ENCODE measurements around the gene MAP3K1.

The MAP3K1 gene

GRCh38 chr5:56850423-56850822, 35.1 kb downstream of the MAP3K1 start:
- no peak for DNase-seq

GRCh38 chr5:56851258-56851941, 36.1 kb downstream of the MAP3K1 start:
- no peak for DNase-seq

GRCh38 chr5:56852228-56853000, 37.1 kb downstream of the MAP3K1 start:
- DNase-seq = no peak

GRCh38 chr5:56853698-56854097, 38.3 kb downstream of the MAP3K1 start:
- DNase-seq = no peak

GRCh38 chr5:56854920-56855319, 39.6 kb downstream of the MAP3K1 start:
- no peak for DNase-seq

GRCh38 chr5:56856541-56857178, 41.3 kb downstream of the MAP3K1 start:
- no peak for DNase-seq

DNA sequence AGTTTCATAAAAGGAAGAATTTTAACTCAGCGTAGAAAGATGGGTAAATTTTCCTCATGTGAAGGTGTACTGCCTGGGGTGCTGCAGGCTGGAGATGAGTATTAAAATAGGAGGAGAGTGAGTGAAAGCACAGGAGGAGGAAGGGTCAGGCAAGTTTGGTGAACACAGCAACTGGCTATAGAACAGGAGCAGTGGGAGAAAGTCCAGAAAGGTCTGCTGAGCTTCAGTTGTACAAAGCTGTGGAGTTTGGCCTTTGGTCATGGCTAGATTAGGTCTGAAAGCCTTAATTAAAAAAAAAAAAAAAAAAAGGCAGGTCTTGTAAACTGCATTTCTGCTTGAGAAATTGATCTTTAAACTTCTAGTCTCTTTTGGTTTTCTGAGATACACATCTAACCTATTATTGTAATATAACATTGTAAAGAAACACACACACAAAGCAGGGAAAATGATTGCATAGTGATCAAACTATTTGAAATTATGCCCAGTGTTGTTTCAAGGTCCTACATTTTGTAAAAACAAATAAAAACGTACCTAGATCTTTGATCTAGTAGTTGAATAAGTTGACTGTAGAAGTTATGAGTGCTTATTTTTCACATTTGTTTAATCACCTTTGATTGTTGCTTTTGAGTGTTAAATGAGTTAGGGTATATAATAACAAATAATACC, 43.6 kb downstream of the MAP3K1 start:
- no peak for DNase-seq

- no peak for DNase-seq
Measured at GRCh38 chr5:56861893-56862485, 46.6 kb downstream of the MAP3K1 start.

GRCh38 chr5:56862909-56863308, 47.6 kb downstream of the MAP3K1 start:
- DNase-seq = no peak

DNA sequence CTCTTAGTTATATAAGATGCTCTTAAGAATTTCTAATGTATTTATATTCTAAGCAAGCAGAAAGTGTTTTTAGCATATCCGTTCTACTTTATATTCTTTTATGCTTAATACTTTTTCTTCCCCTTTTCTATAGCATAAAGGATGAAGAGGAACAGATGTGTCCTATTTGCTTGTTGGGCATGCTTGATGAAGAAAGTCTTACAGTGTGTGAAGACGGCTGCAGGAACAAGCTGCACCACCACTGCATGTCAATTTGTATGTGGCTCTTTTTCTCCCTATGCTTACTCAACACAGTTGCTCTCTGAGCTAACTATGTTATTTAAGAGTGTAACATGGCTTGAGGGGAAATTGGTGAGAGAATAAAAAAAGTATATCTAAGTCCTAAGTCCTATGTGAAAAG, 56.4 kb downstream of the MAP3K1 start:
- no peak for DNase-seq

GRCh38 chr5:56873056-56873455, 57.7 kb downstream of the MAP3K1 start:
- DNase-seq = no peak

GRCh38 chr5:56876327-56876726, 61.0 kb downstream of the MAP3K1 start:
- no peak for DNase-seq

DNA sequence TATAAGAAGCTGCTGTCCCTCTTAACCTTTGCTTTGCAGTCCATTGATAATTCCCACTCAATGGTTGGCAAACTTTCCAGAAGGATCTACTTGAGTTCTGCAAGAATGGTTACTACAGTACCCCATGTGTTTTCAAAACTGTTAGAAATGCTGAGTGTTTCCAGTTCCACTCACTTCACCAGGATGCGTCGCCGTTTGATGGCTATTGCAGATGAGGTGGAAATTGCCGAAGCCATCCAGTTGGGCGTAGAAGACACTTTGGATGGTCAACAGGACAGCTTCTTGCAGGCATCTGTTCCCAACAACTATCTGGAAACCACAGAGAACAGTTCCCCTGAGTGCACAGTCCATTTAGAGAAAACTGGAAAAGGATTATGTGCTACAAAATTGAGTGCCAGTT, 66.2 kb downstream of the MAP3K1 start:
- DNase-seq = no peak

DNA sequence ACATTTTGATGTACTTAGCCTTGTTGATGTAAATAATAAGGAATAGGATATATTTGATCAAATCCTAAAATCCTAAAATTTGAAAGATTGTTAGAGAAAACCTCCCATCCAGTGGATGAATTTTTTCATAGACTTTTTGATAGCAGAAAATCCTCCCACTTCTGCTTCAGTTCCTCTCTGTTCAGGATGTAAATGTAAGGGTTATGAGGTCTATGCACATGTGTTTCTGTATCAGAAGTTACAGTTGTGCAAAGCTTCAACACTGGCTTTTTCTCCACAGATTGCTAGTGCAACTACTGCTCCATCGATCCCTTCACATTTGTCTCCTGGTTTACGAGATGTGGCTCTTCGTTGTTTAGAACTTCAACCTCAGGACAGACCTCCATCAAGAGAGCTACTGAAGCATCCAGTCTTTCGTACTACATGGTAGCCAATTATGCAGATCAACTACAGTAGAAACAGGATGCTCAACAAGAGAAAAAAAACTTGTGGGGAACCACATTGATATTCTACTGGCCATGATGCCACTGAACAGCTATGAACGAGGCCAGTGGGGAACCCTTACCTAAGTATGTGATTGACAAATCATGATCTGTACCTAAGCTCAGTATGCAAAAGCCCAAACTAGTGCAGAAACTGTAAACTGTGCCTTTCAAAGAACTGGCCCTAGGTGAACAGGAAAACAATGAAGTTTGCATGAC, 78.1 kb downstream of the MAP3K1 start:
- no peak for DNase-seq

DNA sequence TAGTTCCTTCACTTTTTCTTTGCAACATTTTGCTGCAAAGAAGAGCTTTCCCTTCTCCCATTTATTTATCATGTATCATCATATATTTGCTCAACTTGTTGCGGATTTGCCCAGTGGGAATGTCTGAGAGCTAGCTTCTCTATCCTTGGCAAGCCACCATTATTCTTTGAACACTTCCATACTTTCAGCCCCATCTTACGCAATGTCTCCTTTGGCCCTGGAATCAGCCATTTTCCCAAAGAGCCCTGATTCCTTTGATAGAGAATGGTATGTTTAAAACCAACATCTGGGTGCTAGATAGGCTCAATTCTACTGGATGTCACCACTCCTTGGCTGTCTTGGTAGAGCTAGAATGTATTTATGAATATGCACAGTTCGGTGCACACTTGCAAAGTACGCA, 81.4 kb downstream of the MAP3K1 start:
- no peak for DNase-seq

DNA sequence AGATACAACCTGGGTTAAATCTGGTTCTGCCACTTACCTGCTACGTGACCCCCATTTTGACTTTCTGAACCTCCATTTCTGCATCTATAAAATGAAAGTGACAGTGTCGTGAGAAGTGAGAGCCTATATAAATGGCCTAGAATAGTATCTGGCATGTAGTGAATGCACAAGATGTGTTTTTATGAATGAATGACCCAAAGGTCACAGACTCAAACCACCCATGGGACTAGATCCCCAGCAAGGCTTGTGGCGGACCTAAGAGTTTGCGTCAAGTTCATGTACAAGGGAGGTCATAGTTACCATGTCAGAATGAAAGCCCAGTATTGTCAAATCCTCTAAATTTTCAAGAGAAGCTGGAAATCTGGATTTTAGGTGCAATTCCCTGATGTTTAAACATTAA, 82.9 kb downstream of the MAP3K1 start:
- no peak for DNase-seq

DNA sequence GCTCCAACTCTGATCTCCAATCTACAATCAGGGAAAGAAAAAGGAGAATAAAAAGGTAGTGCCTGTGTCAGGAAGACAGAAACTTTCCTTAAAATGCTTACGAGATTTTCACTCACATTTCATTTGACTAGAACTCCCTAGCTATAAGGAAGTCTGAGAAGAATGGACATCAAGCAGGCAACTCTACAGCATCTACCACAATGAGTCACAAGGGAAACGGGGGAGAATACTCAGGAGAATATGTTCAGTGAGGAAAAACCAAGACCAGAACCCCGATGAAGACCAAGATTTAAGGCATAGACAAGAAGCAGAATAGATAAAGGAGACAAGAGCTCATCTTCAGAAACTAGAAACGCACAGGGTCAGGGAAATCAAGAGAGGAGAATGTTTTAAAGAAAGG, 85.0 kb downstream of the MAP3K1 start:
- DNase-seq = no peak

GRCh38 chr5:56900858-56901578, 85.7 kb downstream of the MAP3K1 start:
- DNase-seq = no peak

DNA sequence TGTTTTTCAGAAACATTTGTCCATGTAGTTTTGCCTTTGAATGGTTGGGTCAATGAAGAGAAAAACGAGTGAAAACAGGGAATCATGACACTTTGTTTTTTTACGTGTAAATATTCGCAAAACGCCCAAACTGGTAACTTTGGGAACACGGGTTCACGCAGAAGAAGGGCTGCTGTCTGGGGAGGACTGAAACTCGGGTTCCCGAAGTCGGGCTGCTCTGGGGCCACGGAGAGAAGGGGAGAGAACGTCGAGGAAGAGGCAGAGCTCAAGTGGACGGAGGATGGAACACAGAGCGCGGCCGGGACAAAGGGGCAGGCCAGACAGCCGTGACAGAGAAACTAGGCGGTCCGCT, 93.6 kb downstream of the MAP3K1 start:
- DNase-seq = no peak

DNA sequence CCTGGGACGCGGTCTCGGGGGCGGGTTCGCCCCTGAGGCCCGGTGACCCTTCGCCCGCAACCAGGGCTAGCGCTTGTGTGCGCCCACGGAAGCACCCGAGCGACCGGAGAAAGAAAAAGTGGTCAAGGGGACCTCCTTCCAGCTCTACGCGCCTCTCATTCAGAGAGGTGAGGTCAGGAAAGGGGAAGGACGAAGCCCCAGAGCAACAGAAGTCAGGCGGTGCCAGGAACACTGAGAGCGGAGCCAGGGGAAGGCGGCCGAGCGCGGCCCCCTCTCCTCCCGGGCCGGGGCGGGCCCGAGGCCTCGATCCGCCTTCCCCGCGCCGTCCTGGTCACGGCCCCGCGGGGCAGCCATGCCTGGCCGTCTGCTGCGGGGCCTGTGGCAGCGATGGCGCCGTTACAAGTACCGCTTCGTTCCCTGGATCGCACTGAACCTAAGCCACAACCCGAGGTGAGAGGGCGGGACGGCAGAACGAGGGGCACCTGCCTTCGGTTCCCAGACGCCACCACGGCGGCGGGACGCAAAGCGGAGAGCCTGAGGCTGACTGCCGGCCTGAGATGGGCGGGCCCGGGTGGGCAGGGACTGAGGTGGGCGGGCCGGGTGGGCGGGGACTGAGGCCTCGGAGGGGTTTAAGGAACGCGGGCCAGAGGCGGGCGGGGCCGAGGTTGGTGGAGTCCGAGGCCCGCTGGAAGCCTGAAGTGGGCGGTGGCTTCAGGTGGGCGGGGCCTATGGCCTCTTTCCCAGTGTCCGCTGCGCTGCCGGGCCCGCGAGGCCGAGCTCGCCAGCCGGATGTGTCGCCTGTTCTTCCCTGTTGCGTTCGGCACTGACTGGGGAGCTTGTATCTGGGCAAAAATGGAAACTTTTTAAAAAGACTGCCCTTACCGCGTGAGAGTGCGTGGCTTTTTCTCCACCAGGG, 94.2 kb downstream of the MAP3K1 start, which contains the start of gene SETD9:
TSS of gene SETD9 (plus strand) at position 303 of the 916 bp plus-strand sequence. CDS start at position 353, 50 bp downstream.
- peak; percentile 71 for DNase-seq

Measured in NCI-H1417 treated with DMSO at 0.1 percent for 48 hours (cell line).